ENCODE data around the gene RNF186. TPM values are rescaled to one million over a fixed set of nuclear protein-coding genes. Genes with fewer than 3 reads are reported as not detected.
"Not testable (repeated sequence)": the region's sequence is repeated elsewhere in the genome, so short reads cannot be mapped to it uniquely, and the experiment has no call there.

RNF186 gene
- total and polyA plus RNA-seq, 7 experiments from 2014 or later: not detected

- no peaks in the 10 kb centered on the region for H3K4me1 ChIP-seq (ENCODE audit: control insufficient read depth in 2 of 2, insufficient read depth in 2 of 2, low read length in 2 of 2)
- Mint-ChIP-seq H3K4me1 (peaks cover 7 to 41% (median 25%) of the 10 kb centered on the region in 7 donors), H3K27me3 (no peaks in the 10 kb centered on the region), H3K4me3 (no peak overlapping the region), H3K36me3 (peaks cover 15 to 51% (median 39%) of the 10 kb centered on the region in 5 donors), H3K27ac (peak overlapping the region in 1 of 9 donors; percentile 25), H3K9me3 (peaks cover 0 to 3% (median 0%) of the 10 kb centered on the region in 11 donors)
- no peak overlapping the region for H3K4me3 ChIP-seq (ENCODE audit: low read length)
- H3K27ac ChIP-seq (ENCODE audit: low read depth, low read length): no peak overlapping the region
- intact Hi-C loops (cut with micrococcal nuclease): no loop called here
- H3K9me3 ChIP-seq (ENCODE audit: control insufficient read depth in 2 of 3, low read length in 3 of 3): no peaks in the 10 kb centered on the region
- H3K27me3 ChIP-seq (ENCODE audit: control insufficient read depth in 2 of 2, insufficient read depth in 2 of 2, low read length in 2 of 2): no peaks in the 10 kb centered on the region
- no peak for ATAC-seq
- DNase-seq: no peak
- H3K36me3 ChIP-seq (ENCODE audit: control insufficient read depth in 2 of 3, insufficient read depth in 3 of 3, low read length in 3 of 3): peaks cover 0 to 20% (median 0%) of the 10 kb centered on the region in 3 experiments
- CTCF ChIA-PET: no interaction called here
- POLR2A ChIA-PET: no interaction called here
Observed at GRCh38 chr1:19792237-19793002, 22.7 kb downstream of the RNF186 start.

- H3K27me3 Mint-ChIP-seq; POLR2A ChIA-PET; H3K4me1 ChIP-seq (ENCODE audit: control insufficient read depth in 2 of 2, insufficient read depth in 2 of 2, low read length in 2 of 2); ATAC-seq; H3K27ac ChIP-seq (ENCODE audit: low read depth, low read length); H3K27me3 ChIP-seq (ENCODE audit: control insufficient read depth in 2 of 2, insufficient read depth in 2 of 2, low read length in 2 of 2); H3K4me3 ChIP-seq (ENCODE audit: low read length); H3K9me3 Mint-ChIP-seq; H3K4me3 Mint-ChIP-seq; CTCF ChIA-PET; DNase-seq; H3K9me3 ChIP-seq (ENCODE audit: control insufficient read depth in 2 of 3, low read length in 3 of 3); intact Hi-C loops (cut with micrococcal nuclease): not testable (repeated sequence)
- H3K4me1 Mint-ChIP-seq: peaks cover 4 to 37% (median 25%) of the 10 kb centered on the region in 7 donors
- peaks cover 0 to 39% (median 0%) of the 10 kb centered on the region in 3 experiments for H3K36me3 ChIP-seq (ENCODE audit: control insufficient read depth in 2 of 3, insufficient read depth in 3 of 3, low read length in 3 of 3)
- H3K36me3 Mint-ChIP-seq: peaks cover 15 to 58% (median 48%) of the 10 kb centered on the region in 5 donors
- peak overlapping the region in 5 of 9 donors; percentile 8 to 51 (median 36) for H3K27ac Mint-ChIP-seq
Observed at GRCh38 chr1:19790061-19790975, 24.8 kb downstream of the RNF186 start.

GRCh38 chr1:19786988-19787423 is 28.1 kb downstream of the RNF186 start:
- Histone ChIP-seq H3K36me3 (ENCODE audit: control insufficient read depth in 2 of 3, insufficient read depth in 3 of 3, low read length in 3 of 3) (peaks cover 0 to 53% (median 0%) of the 10 kb centered on the region in 3 experiments), H3K9me3 (ENCODE audit: control insufficient read depth in 2 of 3, low read length in 3 of 3) (no peaks in the 10 kb centered on the region), H3K27me3 (ENCODE audit: control insufficient read depth in 2 of 2, insufficient read depth in 2 of 2, low read length in 2 of 2) (no peaks in the 10 kb centered on the region), H3K27ac (ENCODE audit: low read depth, low read length) (no peak overlapping the region), H3K4me3 (ENCODE audit: low read length) (no peak overlapping the region), H3K4me1 (ENCODE audit: control insufficient read depth in 2 of 2, insufficient read depth in 2 of 2, low read length in 2 of 2) (no peaks in the 10 kb centered on the region)
- Mint-ChIP-seq H3K9me3 (peaks cover 0 to 2% (median 0%) of the 10 kb centered on the region in 11 donors), H3K27me3 (no peaks in the 10 kb centered on the region), H3K4me3 (no peak overlapping the region), H3K27ac (no peak overlapping the region), H3K36me3 (peaks cover 4 to 58% (median 37%) of the 10 kb centered on the region in 5 donors), H3K4me1 (peaks cover 4 to 16% (median 12%) of the 10 kb centered on the region in 7 donors)
- DNase-seq (no peak), ATAC-seq (no peak)
- CTCF ChIA-PET: no interaction called here
- intact Hi-C loops (cut with micrococcal nuclease): no loop called here
- POLR2A ChIA-PET: no interaction called here

- Mint-ChIP-seq H3K9me3 (peaks cover 0 to 2% (median 0%) of the 10 kb centered on the region in 11 donors), H3K27ac (no peak overlapping the region), H3K4me3 (no peak overlapping the region), H3K27me3 (no peaks in the 10 kb centered on the region), H3K4me1 (peaks cover 4 to 12% (median 8%) of the 10 kb centered on the region in 7 donors), H3K36me3 (peaks cover 3 to 57% (median 37%) of the 10 kb centered on the region in 5 donors)
- Histone ChIP-seq H3K27me3 (ENCODE audit: control insufficient read depth in 2 of 2, insufficient read depth in 2 of 2, low read length in 2 of 2) (no peaks in the 10 kb centered on the region), H3K27ac (ENCODE audit: low read depth, low read length) (no peak overlapping the region), H3K9me3 (ENCODE audit: control insufficient read depth in 2 of 3, low read length in 3 of 3) (no peaks in the 10 kb centered on the region), H3K4me3 (ENCODE audit: low read length) (no peak overlapping the region), H3K4me1 (ENCODE audit: control insufficient read depth in 2 of 2, insufficient read depth in 2 of 2, low read length in 2 of 2) (no peaks in the 10 kb centered on the region), H3K36me3 (ENCODE audit: control insufficient read depth in 2 of 3, insufficient read depth in 3 of 3, low read length in 3 of 3) (peaks cover 0 to 51% (median 0%) of the 10 kb centered on the region in 3 experiments)
- intact Hi-C loops (cut with micrococcal nuclease): no loop called here
- ATAC-seq: no peak
- CTCF ChIA-PET: interaction anchor here (0.6 kb wide), 1 partner anchor 871 kb away, joined by 3 read pairs; no protein-coding TSS in a partner anchor
- POLR2A ChIA-PET: interaction anchor here (0.6 kb wide), 1 partner anchor 14 kb away, joined by 3 read pairs; no protein-coding TSS in a partner anchor
- no peak for DNase-seq
Observed at GRCh38 chr1:19785660-19786059, 29.4 kb downstream of the RNF186 start.

- Mint-ChIP-seq H3K36me3 (peaks cover 13 to 71% (median 43%) of the 10 kb centered on the region in 5 donors), H3K27ac (no peak overlapping the region), H3K4me3 (no peak overlapping the region), H3K9me3 (peaks cover 0 to 2% (median 0%) of the 10 kb centered on the region in 11 donors), H3K27me3 (no peaks in the 10 kb centered on the region), H3K4me1 (peaks cover 0 to 3% (median 0%) of the 10 kb centered on the region in 7 donors)
- intact Hi-C loops (cut with micrococcal nuclease): no loop called here
- DNase-seq (no peak), ATAC-seq (no peak)
- H3K4me3 ChIP-seq (ENCODE audit: low read length): no peak overlapping the region
- no peak overlapping the region for H3K27ac ChIP-seq (ENCODE audit: low read depth, low read length)
- no peaks in the 10 kb centered on the region for H3K27me3 ChIP-seq (ENCODE audit: control insufficient read depth in 2 of 2, insufficient read depth in 2 of 2, low read length in 2 of 2)
- no peaks in the 10 kb centered on the region for H3K4me1 ChIP-seq (ENCODE audit: control insufficient read depth in 2 of 2, insufficient read depth in 2 of 2, low read length in 2 of 2)
- peaks cover 3 to 71% (median 12%) of the 10 kb centered on the region in 3 experiments for H3K36me3 ChIP-seq (ENCODE audit: control insufficient read depth in 2 of 3, insufficient read depth in 3 of 3, low read length in 3 of 3)
- CTCF ChIA-PET: no interaction called here
- H3K9me3 ChIP-seq (ENCODE audit: control insufficient read depth in 2 of 3, low read length in 3 of 3): no peaks in the 10 kb centered on the region
- POLR2A ChIA-PET: no interaction called here
Observed at GRCh38 chr1:19780267-19780877, 34.7 kb downstream of the RNF186 start.

- no peak overlapping the region for H3K4me3 ChIP-seq (ENCODE audit: low read length)
- peaks cover 3 to 63% (median 12%) of the 10 kb centered on the region in 3 experiments for H3K36me3 ChIP-seq (ENCODE audit: control insufficient read depth in 2 of 3, insufficient read depth in 3 of 3, low read length in 3 of 3)
- ChIA-PET POLR2A (no interaction called here), CTCF (interaction anchor here (0.6 kb wide), 1 partner anchor 33 kb away, joined by 3 read pairs; no protein-coding TSS in a partner anchor)
- H3K9me3 ChIP-seq (ENCODE audit: control insufficient read depth in 2 of 3, low read length in 3 of 3): no peaks in the 10 kb centered on the region
- no peaks in the 10 kb centered on the region for H3K27me3 ChIP-seq (ENCODE audit: control insufficient read depth in 2 of 2, insufficient read depth in 2 of 2, low read length in 2 of 2)
- Mint-ChIP-seq H3K4me3 (no peak overlapping the region), H3K9me3 (no peaks in the 10 kb centered on the region), H3K27ac (no peak overlapping the region), H3K27me3 (no peaks in the 10 kb centered on the region), H3K4me1 (no peaks in the 10 kb centered on the region), H3K36me3 (peaks cover 11 to 71% (median 32%) of the 10 kb centered on the region in 5 donors)
- no peak overlapping the region for H3K27ac ChIP-seq (ENCODE audit: low read depth, low read length)
- no peaks in the 10 kb centered on the region for H3K4me1 ChIP-seq (ENCODE audit: control insufficient read depth in 2 of 2, insufficient read depth in 2 of 2, low read length in 2 of 2)
- DNase-seq: no peak
- ATAC-seq: no peak
- intact Hi-C loops (cut with micrococcal nuclease): no loop called here
Observed at GRCh38 chr1:19776933-19777332, 38.1 kb downstream of the RNF186 start.

Measured in naive thymus-derived CD4-positive, alpha-beta T cell (primary cell).